KBM-7 (cell line): ENCODE data around the gene MFAP3L.

Source experiments
- DNase-seq: peaks from one replicate; pipeline ENCODE4 v3.0.0-alpha.2; 2015
- in situ Hi-C: fragments of 300-500 bp; cut with MboI; formaldehyde crosslinking; loops from 2 replicates; pipeline ENCODE4 v1.14.3; 2020; ENCODE audit warnings: low sequenced_read_pairs, low pct_unique_long_range_greater_than_20kb, mixed read lengths

Gene MFAP3L

DNA sequence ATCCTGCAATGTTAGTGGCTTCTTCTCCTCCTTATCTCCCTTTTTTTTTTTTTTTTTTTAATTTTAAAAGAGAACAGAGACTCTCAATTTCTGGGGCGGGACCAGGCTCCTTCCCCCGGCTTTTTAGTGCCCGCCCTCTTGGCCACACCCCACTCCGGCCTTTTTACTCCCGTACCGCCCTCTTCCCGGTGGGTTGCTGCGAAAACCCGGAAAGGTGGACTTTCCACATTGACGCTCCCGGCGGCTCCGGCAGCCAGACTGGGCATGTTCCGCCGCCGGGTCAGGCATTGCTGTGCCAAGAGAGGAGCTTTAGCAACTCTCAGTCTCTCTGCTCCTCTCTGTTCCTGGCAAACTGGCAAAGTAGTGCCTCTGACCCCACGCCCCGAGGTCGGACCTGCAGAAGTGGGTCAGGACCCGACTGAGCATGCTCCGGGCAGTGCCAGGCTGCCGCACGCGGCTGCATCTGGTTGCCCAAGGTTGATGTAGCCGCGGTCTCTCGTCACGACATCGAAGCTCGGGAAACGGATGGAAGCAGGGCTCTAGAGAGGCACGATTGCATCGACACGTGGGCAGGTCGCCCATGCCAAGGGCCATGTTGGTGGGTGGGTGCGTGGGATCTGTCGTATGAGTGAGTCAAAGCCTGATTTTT lies 1.1 kb upstream of the MFAP3L start:
- peak; percentile 94 for DNase-seq
- in situ Hi-C loops, result loop anchor here (25.0 kb wide), 2 partner anchors 215 to 390 kb away; no protein-coding TSS in a partner anchor

DNA sequence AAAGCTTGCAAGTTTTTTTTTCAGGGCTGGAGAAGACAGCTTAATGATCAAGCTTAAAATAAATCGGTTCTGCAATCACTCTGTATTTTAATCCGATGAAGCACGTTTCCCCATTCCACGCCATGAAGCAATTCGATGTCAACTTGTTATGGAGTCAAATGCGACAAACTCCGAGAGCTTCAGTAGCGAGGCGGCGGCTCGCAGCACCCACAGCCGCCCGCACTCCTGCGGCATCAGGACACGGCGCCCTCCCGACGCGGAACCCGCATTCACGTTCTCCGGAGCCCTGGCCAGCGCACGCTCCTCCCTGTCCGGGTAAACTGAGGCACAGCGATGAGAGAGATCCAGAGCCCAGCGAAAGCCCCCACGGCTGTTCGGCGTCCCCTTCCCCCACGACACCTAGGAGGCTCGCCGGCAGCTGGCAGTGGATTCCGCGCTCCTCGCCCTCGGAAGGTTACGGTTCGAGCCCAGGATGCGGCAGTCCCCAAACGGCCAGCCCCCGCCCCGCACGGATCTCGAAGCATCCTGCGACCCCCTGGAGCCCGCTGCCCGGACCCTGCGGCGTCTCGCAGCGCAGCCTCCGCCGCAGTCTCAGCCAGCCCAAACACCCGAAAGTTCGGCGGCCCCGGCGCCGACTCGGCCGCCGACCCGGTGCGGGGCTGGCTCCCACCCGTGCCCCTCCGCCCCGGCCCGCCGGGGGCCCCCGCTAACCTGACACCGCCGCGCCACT lies 507 bp downstream of the MFAP3L start:
- DNase-seq, result no peak
- in situ Hi-C loops, result loop anchor here (25.0 kb wide), 2 partner anchors 213 to 388 kb away; no protein-coding TSS in a partner anchor

DNA sequence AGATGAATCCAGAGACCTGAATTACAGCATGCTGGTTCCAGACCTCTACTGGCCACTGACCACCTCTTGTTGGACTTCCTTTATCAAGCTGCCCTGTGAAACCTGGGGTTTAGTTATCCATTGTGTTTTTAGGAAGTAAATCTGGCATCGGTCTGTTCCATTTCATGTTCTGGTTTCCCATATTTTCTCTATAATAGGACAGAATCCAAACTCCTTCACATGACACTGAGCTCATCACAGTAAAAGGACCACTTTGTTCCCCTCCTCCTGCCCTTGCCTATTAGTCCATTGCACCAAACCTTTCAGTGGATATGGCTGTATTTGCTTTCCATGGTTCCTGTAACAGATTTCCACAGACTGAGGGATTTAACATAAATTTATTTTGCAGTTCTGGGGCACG lies 4.0 kb downstream of the MFAP3L start:
- in situ Hi-C loops, result no loop called here
- DNase-seq, result no peak

DNA sequence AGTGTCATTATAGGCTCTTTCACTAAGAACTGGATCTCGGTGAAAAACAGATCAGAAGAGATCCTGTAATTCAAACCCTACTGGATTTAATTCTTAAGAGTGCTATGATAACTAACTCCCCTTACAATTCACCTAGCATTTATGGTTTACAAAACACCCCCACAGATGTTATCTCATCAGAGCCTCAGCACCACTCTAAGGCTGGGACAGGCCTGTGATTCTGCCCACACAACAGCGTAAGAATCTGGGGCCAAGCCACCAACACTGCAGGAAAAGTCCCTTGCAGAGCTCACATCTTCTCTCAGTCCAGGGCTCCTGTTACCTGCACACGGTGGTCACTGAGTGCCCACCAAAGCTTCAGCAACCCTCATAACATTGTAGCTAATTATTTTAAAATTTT lies 8.9 kb downstream of the MFAP3L start:
- in situ Hi-C loops, result no loop called here
- DNase-seq, result no peak

DNA sequence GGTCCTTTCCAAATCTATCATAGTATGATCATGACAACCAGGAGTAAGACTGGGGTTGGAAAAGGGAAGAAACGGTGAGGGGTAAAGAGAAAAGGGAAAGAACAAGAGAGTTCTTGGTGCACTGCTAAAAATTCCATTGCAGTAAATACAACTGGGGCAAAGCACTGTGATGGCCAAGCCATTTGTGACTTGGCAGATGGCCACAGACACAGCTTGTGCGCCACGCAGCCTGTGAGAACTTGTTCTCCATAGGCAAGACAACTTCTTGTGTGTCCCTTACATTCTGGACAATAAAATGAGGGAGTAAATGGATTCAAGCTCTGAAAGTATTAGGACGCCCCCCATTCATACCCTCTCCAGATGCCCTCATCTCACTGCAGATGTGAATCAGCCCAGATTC lies 10.9 kb downstream of the MFAP3L start:
- in situ Hi-C loops, result no loop called here
- no peak for DNase-seq

DNA sequence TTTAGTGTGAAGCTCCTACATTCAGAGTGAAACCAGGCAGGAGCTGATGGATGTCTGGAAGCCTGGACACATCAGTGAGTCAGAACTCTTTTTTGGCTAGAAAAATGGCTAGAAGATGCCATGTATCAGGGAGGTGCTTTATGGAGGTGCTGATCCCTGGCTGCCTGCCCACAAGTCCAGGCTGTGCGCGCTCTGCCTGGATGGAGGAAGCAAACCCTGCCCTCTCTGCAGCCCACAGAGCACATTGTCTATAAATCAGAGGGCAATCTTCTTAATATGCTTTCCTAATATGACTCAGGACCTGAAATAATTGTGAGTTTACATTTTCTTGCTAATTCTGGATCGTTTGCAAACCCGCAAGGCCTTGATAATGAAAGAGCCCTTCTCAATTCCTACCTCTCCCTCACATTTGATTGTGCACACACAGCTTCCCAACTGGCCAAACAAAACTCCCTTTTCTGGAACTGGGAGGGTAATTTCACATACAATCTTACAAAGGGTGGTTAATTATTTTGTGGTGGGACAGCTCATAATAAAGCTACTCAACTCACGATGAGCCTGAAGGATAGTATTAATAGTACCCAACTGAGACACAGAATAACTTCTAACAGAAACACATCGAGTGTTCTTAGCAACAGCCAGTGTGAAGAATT lies 11.7 kb downstream of the MFAP3L start:
- no peak for DNase-seq
- in situ Hi-C loops, result no loop called here

DNA sequence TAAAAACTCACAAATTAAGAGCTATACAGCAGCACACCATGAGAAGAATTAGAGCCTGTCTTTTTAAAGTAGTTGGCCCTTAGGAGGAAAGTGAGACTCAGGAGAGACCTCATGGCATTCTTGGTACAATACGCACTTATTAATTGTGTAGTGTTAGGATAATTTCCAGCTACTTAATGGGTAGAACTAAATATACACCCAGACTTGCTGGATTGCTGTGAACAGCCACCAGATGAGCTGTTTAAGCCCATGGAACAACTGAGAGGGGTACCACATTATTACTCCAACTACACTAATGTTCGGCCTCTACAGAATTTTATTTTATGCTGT lies 13.6 kb downstream of the MFAP3L start:
- DNase-seq, result no peak
- in situ Hi-C loops, result no loop called here

DNA sequence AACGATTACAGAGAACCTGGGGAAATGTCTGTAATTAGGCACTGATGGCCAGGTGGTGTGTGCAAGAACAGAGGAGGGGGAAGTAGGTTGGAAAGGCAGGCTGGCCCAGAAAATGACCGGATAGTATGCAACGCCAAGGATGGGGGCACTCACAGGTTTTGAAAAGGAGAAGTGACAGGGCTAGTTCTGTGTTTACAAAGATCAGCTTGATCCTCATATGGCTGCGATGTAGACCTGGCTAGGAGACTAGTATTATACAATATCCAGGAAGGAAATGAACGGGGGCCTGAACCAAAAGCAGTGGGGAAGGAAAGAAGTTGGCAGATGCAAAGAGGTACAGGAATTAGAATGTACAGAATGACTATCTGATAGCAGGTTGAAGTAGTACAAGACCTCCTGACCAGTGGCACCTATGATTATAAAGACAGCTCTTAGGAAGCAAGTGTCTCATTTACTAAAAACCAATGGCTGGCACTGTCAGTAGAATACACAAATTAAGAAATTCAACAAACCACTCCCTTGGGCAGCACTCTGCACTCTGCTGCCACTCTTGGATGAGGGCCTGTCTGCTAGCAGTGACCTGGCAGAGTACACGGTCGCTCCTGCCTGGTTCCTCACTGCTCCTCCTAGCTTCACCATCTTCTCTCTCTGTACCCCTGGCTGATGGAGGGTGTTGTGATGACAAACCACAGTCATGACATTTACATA lies 14.1 kb downstream of the MFAP3L start:
- DNase-seq, result peak; percentile 37
- in situ Hi-C loops, result no loop called here

DNA sequence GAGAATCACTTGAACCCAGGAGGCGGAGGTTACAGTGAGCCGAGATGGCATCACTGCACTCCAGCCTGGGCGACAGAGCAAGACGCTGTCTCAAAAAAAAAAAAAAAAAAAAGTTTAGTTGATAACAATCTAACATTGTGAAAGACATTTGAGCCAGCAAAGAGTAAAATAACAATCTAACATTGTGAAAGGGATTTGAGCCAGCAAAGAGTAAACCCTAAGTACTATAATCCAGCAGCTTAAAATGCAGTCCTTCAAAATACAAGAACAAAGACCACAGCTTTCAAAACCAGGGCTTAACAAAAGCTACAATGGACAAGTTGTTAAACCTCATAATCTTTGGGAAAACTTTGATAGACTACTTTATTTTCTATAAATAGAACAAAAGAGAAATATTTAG lies 16.9 kb downstream of the MFAP3L start:
- in situ Hi-C loops, result no loop called here
- no peak for DNase-seq

DNA sequence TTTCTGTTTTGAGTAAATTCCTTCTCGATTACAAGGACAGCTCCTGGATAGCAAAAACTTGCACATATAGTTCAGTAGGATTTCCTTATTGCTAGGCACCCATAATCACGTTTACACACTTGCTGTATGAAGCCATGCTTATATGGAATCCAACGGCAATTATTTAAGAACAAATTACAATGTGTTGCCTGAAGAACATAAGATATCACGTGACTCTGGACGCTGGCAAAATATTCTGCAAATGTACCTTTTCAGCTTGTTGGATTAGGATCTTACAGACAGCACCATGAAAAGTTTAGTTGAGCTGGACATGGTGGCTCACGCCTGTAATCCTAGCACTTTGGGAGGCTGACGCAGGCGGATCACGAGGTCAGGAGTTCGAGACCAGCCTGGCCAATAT lies 17.4 kb downstream of the MFAP3L start:
- DNase-seq, result no peak
- in situ Hi-C loops, result no loop called here

DNA sequence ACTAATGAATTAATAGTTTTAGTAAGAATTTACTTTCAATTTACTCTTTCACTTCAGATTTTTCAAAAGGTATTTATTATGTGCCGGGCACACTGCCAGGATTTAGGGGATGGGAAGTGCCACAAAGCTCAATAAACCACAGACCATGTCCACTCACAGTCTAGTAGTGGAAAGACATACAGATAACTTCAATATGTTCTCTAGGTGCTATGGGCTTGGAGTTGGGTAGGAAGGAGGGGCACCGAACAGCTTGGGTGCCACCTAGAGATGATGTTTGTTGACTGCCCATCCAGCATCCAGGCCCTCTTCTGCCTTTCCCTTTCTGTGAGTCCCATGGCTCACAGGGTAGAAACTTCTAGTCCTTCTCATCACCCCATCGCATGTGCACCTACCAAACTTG lies 17.8 kb downstream of the MFAP3L start:
- peak; percentile 33 for DNase-seq
- in situ Hi-C loops, result no loop called here

DNA sequence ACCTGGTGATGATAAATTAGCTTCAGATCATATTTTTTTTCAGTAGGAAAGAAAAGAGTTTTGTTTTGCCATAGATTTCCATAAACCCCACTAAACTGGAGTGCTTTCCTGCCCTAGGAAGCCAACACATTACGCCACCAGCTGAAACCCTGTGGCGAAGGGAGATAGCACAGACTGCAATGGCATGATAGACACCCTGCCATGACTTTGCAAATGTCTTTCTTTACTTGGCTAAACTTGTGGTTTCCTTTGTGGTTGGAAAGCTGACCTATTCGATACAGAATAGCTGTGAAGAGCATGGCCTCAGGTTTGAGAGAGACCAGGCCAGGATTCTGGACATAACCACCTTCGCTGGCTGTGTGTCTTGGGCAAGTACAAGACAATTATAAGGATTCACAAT lies 19.1 kb downstream of the MFAP3L start:
- in situ Hi-C loops, result no loop called here
- DNase-seq, result peak; percentile 72

DNA sequence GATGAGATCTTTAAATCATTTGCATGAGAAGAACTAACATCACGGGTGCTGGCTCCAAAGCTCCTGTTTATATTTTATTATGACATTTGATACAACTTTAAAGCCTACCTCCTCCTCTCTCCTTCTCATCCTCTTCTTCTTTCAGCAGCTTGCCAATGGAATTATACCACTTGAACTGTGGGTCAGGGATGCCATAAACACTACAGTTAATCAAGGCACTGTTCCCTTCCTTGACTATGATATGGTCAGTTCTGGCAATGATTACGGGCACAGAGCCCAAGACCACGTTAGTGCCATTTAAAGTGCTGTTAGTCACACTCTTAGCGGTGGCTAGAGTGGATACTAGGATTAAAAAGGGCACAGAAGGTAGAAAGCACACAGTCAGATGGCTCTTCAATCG lies 20.7 kb downstream of the MFAP3L start:
- no peak for DNase-seq
- in situ Hi-C loops, result no loop called here

DNA sequence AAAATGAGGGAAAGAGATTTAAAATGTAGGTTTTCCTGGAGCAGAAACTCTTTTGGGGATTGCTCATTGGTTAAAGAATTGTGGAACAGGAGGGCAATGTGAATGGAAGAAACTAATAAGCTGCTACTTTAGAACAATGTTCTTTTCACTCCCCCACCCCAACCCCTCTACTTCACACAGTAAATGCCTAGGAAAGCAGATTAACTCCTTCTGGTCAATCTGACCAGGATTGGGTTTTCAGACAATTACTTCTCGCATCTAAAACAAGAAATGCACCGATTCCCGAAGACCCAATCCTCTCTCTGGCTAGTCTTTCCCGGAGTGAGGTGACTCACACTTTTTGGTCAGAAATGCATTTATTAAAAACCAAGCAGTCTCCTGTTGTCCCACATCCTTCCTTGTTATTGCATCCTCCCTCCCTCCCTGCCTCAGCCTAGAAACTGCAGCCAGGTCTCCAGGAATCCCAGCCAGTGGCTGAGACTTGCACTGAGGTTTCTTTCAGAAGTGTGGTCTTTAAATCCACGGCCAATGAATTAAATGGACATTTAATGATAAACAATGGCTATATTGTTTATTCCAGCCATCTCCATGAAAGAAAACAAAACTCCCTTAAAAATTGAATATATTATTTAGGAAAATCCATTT lies 21.4 kb downstream of the MFAP3L start:
- in situ Hi-C loops, result no loop called here

DNA sequence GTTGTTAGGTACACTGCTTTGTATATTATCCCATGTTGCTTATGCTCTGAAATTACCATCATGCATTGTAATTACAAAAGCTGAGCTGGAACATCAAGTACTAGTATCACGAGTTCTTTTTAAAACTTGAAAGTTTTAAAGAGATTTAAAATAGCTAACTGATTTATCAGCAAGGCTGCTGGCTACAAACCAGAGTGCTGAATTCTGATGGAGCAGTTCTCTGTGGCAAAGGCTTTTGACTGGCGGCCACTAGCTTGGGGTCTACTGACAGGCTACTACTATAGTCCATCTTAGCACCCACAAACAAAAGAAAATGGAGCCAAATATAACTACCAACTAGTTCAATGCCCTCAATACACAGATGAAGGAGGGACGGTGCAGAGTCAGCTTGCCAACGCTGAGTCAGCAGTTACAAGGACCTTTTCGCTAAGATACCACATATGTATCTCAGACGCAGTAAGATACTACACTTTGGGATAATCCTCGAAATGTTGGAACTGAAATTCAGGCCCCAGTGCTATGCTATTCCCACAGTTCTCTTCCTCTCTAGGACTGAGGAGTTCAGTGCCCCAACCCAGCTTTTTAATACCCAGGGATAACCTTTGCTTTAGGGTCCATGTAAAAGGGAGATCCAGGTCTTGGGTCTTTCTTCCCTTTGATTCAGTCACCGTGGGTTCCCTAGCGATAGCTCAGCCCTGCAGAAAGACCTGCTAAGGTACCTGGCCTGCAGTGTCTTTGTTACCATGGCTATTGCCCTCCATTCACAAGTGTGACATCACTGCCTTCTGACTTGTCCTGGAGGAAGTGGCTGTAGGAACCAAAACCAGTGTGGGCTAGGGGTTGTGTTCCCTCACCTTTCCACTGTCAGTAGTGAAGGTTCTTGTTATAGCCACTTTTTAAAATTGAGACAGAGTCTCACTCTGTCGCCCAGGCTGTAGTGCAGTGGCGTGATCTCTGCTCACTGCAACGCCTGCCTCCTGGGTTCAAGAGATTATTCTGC lies 22.8 kb downstream of the MFAP3L start:
- DNase-seq, result no peak
- in situ Hi-C loops, result no loop called here

More for the DNA sequence above, 21.4 kb downstream of the MFAP3L start:
- DNase-seq, result no peak

DNA sequence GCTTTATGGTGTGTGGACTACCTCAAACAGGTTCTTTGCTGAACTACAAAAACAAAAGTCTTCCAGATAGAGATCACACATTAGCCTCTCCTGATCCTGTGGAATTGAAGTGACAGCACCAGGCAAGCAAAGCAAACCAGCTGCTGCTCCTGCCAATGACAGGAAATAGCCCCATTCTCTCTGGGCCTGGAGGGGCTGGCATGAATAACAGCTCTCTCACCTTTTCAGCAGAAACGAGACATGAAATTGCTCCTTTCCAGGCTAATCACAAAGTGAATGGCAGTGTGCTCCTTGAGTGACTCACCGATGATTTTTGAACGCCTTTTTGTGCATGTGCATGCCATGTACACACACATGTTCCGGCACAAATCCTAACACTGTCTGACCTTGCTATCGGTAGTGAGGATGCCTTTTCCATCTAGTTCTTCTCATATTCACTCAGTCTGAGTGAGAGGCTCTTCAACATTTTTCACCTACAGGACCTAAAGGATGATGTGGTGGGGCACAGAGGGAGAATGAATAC lies 24.4 kb downstream of the MFAP3L start:
- in situ Hi-C loops, result no loop called here
- no peak for DNase-seq

DNA sequence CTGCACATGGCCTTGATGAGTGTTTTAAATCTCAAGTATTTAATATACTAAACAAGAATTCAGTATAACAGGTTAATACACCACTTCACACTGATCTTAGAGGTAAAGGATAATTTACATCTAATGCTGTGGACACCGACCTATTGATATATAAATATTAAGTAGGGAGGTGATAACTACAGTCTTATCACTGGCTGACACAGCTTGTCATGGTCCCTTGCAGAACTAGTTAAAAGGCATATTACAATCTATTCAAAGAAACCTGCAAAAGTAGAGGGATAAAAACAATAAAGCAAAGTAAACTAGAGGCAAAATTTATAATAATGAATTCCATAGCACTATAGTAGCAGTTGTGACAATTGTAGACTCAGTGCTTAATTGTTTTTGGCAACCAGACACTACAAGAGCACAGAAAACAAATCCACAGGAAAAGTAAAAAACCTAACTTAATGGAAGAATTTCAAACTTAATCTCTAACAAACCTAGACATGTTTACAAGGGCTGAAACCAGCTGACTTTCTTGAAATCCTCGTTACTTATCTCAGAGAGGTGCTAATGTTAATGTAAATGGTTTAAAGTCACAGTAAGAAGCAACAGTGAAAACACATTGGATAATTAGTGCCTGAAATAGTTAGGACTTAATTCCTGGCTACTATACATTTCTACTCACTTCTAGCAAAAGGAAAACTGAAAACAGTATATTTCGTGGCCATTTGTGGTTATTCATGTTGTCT lies 25.0 kb downstream of the MFAP3L start:
- no peak for DNase-seq
- in situ Hi-C loops, result no loop called here

DNA sequence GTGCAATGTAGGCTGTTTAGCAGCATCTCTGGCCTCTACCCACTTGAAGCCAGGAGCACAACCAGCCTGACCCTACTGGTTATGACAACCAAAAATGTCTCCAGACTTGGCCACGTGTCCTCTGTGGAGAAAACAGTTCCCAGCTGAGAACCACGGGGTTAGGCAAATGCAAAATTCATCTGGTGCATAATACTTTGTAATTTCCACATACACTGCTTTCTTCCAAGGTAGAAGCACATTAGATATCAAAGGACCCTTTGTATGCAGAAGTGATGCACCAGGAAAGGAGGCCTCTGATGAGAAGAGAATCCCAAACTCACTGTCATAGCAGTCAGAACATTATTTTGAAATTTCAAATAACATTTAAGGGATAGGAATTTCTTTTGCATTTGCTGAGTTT lies 26.3 kb downstream of the MFAP3L start:
- no peak for DNase-seq
- in situ Hi-C loops, result no loop called here
